NCI-H748 treated with DMSO at 0.1 percent for 48 hours (cell line): Measurements from ENCODE around the gene ATP5IF1.

Experiments
- DNase-seq: peaks from one replicate; lab custom pipeline; 2025; lab: John Stamatoyannopoulos, UW

Gene ATP5IF1

DNA sequence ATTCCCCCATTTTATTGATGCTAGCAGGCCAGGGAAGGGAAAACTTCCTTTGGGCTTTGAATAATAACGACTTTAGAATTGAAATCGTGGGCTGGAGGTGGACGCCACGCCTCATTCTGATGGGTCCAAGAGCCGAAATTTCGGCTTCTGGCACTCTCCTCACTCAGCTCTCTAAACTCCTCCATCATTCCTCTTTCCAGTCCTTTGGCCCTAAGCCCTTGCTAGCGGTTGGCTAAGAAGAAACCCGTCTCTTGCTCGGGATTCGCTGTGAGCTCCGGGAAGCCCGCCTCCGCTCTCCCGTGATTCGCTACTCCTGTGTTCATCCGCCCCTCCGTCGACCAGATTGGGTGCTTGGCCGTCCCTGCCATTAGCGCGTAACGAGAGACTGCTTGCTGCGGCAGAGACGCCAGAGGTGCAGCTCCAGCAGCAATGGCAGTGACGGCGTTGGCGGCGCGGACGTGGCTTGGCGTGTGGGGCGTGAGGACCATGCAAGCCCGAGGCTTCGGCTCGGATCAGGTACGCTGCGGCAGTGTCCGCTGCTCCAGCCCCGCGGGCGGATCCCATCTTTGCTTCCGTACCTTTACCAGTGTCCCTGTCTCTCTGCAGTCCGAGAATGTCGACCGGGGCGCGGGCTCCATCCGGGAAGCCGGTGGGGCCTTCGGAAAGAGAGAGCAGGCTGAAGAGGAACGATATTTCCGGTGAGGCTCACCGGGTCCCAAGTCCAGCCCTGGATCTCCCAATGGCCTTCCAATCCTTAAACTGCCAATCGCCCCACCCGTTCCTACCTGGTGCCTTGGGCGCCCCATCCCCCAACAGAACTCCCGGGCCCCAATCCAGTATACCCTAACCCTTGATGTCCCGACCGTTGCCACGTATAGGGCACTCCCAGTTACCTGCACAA, at the start of gene ATP5IF1:
Gene ATP5IF1 (plus strand): TSS at position 370 of the 901 bp plus-strand sequence. CDS start 60 bp downstream, at position 430.
- peak; percentile 86 for DNase-seq

DNA sequence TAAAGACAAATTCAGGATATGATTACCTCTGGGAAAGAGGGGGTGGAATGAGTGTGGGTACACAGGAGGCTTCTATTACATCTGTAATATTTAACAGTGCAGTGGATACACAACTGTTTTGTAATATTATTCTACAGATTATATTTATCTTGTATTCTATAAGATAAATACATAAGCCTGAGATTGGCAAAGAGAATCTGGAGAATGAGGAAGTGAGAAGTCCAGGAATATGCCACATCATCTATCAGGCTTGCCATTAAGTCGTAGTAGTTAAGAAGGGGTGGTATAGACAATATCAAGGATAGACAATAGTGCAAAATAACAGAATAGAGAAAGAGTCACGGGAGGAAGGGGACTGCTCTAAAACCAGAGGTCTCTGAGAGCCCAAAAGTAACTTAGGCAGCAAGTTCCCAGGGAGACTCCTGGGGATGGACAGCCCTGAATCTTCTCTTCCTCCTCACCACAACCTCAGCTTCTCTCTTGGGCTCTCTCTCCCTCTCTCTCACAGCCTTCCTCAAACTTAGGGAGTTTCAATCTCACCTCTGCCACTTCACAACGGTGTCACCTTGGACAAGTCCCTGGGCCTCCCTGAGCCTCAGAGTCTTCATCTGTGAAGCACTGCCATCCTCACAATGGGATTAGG, 45.5 kb upstream of the ATP5IF1 start:
- no peak for DNase-seq

DNA sequence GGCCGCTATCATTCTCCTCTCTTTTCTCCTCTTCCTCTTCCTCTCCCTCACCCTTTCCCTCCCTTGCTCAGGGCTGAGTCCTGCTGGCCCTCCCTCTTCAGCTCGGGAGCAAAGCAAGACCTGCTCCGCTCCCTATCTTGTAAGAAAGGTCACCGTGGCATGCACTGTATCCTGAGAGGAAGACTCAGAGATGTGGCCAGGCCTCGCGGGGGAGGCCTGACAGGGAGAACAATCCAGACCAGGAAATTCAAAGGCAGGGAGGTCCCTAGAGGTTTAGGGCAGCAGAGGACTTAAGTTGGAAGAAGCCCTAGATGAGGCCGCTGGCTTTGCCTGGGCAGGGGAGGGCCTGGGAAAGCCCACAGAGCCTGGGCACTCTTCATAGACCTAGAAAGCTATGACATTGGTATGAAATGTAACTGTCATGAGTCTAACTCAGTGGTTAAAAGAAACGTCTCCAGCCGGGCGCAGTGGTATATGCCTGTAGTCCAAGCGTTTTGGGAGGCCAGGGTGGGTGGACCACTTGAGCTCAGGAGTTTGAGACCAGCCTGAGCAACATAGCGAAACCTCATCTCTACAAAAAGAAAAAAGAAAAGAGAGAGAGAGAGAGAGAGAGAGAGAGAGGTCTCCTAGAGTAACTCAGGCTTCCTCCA, 44.8 kb upstream of the ATP5IF1 start:
- DNase-seq: no peak

DNA sequence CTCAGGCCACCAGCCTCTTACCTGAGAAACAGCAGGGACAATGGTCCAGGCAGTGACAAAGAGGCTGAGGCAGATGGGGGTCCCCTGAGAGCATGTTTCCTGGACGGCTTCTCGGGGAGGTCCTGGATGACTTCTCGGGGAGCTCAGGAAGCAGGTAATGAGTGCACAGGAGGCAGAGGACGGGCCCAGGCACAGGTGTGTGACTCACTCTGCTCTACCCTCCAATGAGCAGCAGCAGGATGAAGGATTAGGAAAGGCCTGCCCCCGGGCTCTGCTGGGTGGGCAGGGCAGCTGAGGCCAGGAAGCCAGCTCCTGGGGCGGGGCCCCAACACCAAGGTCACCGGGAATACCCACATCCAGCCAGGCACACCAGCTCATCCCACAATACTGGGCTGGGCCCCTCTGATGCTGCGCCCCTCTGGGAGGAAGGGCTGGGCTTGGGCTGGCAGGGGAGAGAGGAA, 42.2 kb upstream of the ATP5IF1 start:
- DNase-seq: no peak

DNA sequence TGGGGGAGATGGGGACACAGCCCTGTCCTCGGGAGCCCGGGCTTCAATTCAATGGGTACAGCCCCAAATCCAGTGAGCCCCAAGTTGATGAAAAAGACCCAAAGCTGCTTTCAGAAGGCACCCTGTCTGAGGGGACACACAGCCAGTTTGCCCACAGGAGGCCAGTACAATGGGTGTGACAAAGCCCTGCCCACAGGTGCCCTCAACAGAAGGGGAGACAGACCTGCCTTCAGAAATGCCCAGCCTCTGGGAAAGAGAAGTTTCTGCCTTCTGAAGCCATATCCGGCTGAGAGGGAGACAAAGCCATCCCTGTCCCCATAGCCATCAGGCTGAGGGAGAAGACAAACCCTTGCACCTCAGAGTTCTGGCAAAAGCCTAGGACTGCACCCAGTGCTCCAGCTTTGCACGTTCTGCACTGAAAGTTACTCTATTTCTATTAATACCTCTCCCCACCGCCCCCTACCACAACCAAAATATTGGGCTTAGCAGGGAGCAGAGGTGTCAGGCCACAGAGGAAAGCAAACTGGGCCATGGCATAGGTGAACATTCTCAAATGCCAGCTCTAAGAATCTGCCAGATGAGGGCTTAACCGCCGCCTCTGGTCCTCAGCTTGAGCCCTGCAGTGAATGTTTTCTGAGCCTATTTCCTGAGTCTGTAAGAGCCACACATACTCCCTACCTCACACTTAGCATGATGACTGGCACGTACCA, 41.4 kb upstream of the ATP5IF1 start:
- no peak for DNase-seq

DNA sequence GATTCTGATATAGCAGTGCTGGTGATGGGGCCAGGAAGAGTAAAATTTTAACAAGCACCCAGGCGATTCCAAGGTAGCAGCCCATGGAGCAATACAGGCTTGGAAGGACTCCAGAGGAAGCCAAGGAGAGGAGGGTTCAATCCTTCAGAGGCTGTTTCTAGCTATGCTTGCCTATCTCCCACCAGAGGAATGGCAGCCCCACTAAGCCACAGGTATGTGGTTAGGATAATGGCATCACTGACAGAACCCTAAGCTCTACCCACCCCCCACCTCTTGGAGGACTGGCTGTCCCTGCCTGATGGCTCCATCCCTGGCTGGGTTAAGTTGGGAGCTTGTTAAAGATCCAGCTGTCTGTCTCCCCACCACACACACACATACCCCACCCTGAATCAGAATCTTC, 40.1 kb upstream of the ATP5IF1 start:
- DNase-seq: no peak

DNA sequence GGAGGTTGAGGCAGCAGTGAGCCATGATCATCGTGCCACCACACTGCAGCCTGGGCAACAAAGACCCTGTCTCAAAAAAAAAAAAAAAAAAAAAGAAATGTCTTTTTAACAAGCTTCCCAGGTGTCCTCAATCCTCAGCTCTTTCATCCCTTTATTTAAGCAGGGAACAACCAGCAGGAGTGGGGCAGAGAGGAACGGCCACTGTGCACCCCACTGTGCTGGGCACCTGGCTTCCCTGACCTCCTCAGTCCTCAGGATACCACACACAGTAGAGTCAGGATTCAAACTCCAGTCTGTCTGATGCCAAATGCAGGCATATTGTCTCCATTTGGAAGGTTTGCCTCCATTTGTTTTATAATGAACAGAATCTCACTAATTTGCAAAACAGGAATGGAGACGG, 39.6 kb upstream of the ATP5IF1 start:
- no peak for DNase-seq

DNA sequence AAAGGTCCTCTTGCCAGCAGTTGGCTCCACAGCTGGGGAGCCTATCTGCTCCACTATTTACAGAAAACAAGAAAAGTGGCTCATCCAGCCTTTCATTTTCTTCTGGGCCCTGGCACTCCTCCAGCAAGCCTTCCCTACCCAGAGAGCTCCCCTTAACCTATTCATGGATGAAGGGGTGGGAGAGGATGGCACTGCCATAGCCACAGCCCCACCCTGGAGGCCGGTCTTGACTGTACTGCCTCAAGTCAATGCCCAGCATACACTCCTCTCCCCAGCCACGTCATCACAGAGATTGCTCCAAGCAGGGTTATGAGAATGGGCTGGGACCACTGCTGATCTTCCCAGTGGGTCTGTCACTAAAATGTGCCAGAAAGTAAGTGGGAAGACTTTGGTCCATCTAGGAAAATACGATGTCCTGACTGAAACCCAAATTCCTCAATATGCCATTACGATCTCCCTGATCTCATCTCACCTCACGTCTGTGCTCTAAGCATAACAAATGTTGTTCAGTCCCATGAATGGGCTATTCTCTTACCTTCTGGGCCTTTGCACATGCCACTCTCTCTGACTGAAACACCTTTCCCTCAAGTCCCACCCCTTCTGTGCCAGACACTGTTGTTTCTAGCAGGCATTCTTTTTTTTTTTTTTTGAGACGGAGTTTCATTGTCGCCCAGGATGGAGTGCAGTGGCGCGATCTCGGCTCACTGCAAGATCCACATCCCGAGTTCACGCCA, 38.1 kb upstream of the ATP5IF1 start:
- no peak for DNase-seq

DNA sequence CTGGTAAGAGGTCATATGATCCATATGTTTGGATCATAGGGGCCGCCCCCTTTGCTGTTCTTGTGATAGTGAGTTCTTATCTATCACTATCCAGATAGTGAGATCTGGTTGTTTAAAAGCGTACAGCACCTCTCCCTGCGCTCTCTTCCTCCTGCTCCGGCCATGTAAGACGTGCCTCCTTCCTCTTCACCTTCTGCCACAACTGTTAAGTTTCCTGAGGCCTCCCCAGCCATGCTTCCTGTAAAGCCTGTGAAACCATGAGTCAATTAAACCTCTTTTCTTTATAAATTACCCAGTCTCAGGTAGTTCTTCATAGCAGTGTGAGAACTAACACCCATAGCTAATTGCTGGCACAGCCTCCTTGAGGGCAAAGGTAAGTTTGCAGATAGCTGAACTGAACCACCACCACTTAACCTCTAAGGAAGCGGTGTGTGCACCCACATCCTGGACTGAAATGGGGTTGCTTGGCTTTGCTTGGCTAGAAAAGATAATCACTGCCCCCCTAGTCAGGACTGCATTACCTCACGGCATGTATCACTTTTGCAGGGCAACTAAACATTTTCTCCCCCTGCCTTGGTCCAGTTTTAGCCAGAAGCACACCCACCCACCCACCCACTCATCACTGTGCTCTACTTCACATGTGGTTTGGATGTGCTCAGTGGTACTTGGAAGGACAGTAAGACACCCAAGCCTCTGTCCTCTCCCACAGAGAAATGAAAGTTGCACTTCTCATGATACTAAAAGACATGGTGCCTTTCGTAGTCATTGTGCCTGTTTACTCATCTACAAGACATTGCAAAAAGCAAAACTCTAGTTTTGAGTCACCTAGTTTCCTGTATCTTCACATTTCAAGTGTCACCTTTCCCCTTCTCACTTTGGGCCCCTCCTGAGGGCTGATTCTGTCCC, 36.3 kb upstream of the ATP5IF1 start:
- no peak for DNase-seq

DNA sequence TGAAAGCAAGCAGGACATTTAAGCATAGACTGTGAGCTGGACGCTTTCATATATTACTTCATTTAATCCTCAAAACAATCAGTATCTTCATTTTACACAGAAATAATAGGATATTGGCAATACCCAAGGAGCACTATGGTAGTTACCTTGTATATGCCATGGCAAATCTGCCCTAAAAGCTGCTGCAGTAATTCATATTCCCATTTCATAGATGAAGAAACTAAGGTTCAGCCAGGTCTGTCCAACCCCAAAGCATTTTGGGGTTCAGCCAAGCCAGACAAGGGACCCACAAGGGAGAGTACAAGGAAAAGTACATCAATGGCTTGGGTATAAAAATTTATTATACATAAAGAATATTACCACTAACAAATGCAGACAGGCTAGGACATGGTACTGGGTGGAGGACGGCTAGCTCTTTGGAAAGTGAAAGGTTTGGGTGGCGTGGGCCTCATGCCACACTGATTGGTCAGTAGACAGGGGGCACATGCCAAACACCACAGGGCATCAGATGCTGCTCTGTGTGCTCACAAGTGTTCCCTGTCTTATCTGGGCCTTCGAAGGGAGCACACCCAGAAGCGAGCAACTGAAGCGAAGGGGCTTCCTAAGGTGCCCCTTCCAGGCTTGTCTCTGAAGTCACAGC, 35.6 kb upstream of the ATP5IF1 start:
- DNase-seq: no peak

DNA sequence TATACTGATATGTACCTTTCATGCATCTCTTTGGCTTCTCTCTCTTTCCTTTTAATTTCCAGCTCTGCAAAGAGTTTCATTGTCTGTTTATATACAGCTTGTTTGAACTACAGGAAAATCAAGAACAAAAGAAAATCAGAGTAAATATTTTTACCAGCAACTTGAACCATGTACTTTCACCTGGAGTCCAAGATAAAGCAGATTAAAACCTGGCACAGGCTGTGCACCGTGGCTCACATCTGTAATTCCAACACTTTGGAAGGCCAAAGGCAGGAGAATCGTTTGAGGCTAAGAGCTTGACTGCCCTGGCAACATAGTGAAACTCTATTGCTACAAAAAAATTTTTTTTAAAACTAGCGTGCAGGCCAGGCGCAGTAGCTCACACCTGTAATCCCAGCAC, 30.7 kb upstream of the ATP5IF1 start:
- no peak for DNase-seq

DNA sequence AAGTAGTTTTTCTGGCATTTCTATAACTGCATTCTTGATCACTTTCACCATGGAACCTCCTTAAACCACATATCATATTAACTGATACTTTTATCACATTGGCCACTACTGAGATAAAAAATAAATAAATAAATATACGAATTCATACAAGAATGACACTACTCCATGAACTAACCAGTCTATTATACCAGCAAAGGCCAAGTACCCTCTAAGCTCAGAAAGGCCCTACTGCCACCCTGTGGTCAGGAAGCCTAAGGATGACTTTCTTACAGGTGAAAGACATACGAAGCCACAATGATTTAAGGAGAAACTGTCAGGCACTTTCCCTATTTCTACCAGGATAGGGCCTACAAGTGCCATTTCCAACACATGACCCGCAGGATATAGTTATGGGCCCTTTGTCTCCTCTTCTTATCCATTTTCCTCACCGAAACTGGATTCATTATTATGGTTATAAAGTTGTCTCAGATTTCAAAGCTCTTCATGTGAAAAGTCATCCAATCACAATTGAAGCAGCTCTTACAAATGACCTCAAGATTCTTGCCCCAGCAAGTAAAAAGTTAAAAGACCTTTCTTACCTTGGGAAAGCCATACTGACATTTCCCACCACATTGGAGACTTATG, 27.0 kb upstream of the ATP5IF1 start:
- no peak for DNase-seq

DNA sequence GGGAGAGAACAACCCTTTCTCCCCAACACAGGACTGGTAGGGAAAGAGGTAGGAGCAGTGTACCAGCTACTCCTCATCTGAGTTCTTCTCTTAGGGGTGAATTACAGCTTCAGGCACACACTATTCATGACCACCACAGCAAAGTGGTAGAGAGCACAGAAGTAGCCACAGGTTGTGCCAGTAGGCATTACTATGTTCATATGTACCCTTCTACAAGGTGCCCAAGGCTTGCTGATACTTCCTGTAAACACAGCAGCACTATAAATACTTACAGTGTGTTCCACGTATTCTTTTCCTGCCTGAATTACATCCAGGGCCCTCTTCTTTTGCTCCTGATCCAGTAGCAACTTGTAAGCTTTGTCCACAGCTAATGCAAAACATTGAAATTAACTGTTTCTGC, 26.2 kb upstream of the ATP5IF1 start:
- DNase-seq: no peak

DNA sequence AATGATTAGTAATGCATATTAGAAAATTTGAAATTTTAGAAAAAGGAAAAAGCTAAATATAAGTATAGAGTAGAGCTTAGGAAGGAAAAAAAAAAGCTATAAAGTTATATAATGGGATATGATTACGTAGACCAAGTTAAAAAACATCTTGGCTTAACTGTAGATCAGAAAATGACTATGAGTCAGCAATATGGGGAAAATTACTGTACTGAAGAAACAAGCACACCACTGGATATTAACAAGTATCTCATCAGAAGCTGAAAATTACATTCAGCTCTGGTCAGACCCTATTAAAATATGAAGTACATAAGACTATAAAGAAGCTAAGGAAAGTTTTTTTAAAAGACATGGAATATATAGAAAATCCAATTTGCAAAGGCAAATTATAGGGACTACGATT, 22.6 kb upstream of the ATP5IF1 start:
- DNase-seq: no peak

DNA sequence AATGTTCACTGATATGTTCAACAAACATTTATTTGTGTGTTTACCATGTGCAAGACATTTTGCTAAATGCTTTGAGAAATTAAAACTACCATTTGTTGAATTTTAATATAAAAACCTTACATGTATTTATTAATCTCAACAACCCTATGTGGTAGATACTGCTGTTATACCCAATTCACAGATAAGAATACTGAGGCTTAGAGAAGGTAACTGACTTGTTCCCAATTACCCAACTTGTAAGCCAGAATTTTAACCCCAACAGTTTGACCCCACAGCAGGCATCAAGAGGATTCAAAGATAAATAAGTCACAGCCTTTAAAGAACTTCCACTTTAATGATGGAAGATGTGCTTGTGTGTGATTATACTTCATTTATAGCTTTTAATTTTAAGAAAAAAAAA, 6.8 kb upstream of the ATP5IF1 start:
- no peak for DNase-seq

DNA sequence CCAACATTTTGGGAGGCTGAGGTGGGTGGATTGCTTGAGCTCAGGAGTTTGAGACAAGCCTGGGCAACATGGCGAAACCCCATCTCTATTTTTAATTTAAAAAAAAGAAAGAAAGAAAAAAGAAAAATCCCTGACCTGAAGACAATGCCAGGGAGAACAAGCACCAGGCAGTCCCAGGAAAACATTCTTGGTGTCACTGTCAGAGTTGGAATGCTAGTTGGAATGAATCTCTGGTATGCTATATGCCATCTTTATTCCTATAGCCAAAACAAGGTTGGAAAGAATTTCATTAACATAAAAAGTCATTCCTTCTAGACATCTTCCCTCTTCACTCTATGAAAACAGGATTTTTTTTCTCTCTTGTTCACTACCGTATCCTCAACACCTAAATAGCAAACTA, 5.9 kb upstream of the ATP5IF1 start:
- no peak for DNase-seq

DNA sequence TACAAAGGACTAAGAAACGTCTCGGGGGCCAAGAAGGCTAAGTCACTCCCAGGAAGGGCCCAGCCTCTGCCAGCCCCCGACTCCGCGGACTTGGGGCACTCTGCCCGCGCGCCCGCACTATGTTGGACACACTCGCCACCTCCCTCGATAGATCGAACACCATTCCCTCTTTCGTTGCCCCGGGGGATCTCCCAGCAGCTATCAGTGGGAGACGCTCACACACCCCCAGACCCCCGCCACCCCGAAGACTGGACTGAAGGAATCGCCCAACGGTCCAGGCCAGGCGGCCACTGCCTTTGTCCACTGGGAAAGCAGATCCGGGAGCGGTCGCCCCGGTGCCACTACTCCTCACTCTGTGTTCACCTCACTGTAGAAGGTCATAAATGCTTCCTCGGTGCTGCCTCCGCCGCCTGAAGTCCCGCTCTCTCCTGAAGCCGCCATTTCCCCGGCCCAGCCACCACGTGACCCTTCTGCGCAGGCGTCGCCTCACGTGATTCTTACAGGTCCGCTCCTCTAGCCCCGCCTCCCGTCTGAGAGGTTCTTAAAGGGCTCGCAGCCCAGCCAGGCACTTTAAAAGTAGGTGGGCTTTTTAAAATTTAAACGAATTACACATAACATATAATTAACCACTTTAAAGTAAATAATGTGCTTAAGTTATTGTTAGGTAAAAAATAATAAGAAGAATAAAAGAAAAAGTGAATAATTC, 3.2 kb upstream of the ATP5IF1 start, which contains the start of gene DNAJC8:
Gene DNAJC8 (minus strand): TSS at position 472 of the 706 bp plus-strand sequence. CDS start 31 bp downstream, at position 441.
- DNase-seq: peak; percentile 74

DNA sequence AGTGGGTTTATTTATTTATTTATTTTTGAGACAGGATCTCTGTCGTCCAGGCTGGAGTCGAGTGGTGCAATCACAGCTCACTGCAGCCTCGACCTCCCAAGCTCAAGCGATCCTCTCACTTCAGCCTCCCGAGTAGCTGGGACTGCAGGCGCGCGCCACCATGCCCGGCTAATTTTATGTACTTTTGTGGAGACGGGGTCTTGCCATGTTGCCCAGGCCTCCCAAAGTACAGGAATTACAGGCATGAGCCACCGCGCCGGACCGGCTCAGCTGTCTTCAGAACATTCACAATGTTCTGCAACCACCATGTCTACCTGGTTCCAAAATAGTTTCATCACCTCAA, 2.7 kb upstream of the ATP5IF1 start:
- no peak for DNase-seq
